MM.1S (cell line): ENCODE data around the gene STRADA.

Experiments used
- CTCF ChIP-seq: fragments of 300-600 bp; sonication (generic); IDR thresholded peaks from 2 replicates; pipeline ENCODE4 v1.5.1; 2016; ENCODE audit warnings: antibody characterized with exemption, low read length, mixed read lengths
- EZH2 ChIP-seq: fragments of 300-600 bp; sonication (generic); optimal IDR thresholded peaks from 2 replicates; pipeline ENCODE3; 2017; ENCODE audit warnings: low read depth, mild to moderate bottlenecking, antibody characterized with exemption, low read length, mixed read lengths

GRCh38 chr17:63688396-63689020, 53.1 kb downstream of the STRADA start:
- no peak for TF ChIP-seq CTCF
- TF ChIP-seq EZH2, result no peak
